ENCODE measurements around the gene CYP26C1.

CYP26C1 gene

GRCh38 chr10:93061594-93062513 is 1.3 kb downstream of the CYP26C1 start:
- Mint-ChIP-seq H3K4me1 (peaks cover 23% of the 10 kb centered on the region), H3K4me3 (peak overlapping the region; percentile 81 to 87), H3K27ac (peak overlapping the region in 1 of 2 donors; percentile 71), H3K27me3 (peaks cover 72% of the 10 kb centered on the region), H3K9me3 (no peaks in the 10 kb centered on the region)
- DNase-seq (peak in 1 of 2 donors; percentile 37), ATAC-seq (peak; percentile 55)

GRCh38 chr10:93062514-93063143 is 2.0 kb downstream of the CYP26C1 start:
- Mint-ChIP-seq H3K4me3 (peak overlapping the region; percentile 81 to 87), H3K9me3 (no peaks in the 10 kb centered on the region), H3K27ac (peak overlapping the region in 1 of 2 donors; percentile 71), H3K27me3 (peaks cover 79% of the 10 kb centered on the region), H3K4me1 (peaks cover 23% of the 10 kb centered on the region)
- peak; percentile 61 to 63 for DNase-seq
- ATAC-seq: peak; percentile 85

GRCh38 chr10:93063144-93063976 is 2.8 kb downstream of the CYP26C1 start:
- Mint-ChIP-seq H3K4me3 (peak overlapping the region; percentile 38 to 40), H3K4me1 (peaks cover 26% of the 10 kb centered on the region), H3K9me3 (no peaks in the 10 kb centered on the region), H3K27ac (no peak overlapping the region), H3K27me3 (peaks cover 87% of the 10 kb centered on the region)
- DNase-seq (no peak), ATAC-seq (no peak)

DNA sequence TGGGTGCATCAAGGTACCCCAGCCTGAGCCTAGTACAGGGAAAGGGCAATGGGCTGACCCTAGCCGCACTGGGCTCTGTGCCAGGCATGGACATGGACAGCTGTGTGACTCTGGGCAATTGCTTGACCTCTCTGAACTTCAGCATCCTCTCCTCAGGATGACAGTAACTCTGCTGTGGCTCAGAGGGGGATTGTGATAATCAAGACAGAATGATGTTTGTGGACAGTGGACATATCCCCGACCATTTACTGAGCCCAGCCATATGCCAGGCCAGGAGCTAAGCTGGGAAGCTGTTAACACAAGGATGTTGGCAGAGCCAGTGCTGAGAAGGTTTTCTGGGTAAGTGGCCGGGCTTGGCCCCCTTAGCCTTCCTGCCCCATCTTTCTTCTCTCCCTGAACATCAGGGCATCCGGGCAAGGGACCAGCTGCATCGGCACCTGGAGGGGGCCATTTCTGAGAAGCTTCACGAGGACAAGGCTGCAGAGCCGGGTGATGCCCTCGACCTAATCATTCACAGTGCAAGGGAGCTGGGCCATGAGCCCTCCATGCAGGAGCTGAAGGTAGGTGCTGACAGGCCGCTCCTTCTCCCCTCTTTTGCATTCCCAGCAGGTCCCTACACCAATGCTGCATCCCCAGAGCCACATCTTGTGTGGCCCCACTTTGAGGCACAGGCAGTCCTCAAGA is 3.5 kb downstream of the CYP26C1 start:
- peaks cover 32% of the 10 kb centered on the region for H3K4me1 Mint-ChIP-seq
- no peak for ATAC-seq
- peaks cover 94% of the 10 kb centered on the region for H3K27me3 Mint-ChIP-seq
- no peak overlapping the region for H3K27ac Mint-ChIP-seq
- no peak overlapping the region for H3K4me3 Mint-ChIP-seq
- DNase-seq: no peak
- no peaks in the 10 kb centered on the region for H3K9me3 Mint-ChIP-seq

DNA sequence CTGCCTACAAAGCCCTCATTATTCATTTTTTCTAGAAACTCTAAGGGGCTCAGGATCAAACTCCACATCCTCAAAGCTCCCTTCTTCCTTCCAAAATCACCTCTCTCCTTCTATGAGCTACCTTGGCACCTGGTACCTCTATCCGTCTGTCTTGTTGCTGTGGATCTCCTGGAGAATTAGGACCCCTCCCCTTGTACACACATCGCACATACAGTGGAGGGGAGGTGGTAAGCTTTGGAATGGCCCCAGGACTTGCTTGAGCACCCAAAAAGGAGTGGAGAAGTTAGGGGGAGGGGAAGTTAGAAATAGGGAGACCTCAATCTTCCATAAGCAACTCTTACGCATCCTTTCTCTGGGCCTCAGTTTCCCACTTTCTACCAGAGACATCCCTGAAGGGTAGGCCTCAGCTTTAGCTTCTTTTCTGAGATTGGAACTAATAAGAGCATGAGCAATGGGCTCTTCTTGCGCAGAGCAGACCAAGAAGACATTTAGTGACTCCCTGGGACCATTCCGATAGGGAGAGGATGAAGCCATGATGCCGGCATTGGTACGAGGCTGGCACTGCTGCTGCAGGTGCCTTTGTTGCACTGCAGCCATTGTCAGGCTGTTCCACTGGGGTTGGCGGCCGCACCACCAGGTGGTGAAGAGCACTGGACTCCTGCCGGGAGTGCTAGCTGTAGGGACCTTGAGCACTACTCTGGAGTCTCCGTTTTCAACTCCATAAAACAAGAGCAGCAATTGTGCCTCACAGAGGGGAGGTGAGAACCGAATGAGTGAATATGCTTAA is 4.5 kb downstream of the CYP26C1 start:
- Mint-ChIP-seq H3K4me1 (peaks cover 32% of the 10 kb centered on the region), H3K27ac (no peak overlapping the region), H3K4me3 (no peak overlapping the region), H3K27me3 (peaks cover 99% of the 10 kb centered on the region), H3K9me3 (no peaks in the 10 kb centered on the region)
- ATAC-seq (no peak), DNase-seq (no peak)

DNA sequence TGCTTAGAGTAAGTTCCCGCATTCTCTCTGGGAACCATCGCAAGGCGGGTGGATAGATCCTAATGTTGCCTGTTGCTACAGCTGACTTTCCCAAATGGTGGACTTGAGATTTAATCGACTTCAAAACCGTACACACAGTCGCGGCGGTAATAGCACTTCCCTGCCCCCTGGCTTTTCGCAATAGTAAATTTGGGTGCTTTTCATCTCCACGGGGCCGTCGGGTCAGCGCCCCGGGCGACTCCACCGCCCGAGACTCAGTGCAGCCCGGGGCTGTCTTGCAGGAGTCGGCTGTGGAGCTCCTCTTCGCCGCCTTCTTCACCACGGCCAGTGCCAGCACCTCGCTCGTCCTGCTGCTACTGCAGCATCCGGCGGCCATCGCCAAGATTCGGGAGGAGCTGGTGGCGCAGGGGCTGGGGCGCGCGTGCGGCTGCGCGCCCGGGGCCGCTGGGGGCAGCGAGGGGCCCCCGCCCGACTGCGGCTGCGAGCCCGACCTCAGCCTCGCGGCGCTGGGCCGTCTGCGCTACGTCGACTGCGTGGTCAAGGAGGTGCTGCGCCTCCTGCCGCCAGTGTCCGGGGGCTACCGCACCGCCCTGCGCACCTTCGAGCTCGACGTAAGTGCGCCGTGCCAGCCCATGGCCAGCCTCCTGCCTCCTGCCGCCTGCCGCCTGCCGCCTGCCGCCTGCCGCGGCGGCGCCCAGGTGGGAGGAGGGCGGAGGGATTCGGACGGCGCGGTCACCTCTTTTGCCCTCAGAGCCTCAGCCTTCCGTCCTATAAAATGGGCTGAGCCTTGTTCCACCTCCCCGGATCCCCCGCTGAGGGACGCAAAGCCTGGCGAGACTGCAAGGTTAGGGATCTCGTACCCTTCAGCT is 5.3 kb downstream of the CYP26C1 start:
- H3K9me3 Mint-ChIP-seq: no peaks in the 10 kb centered on the region
- H3K27ac Mint-ChIP-seq: no peak overlapping the region
- ATAC-seq (no peak), DNase-seq (no peak)
- H3K4me1 Mint-ChIP-seq: peaks cover 32% of the 10 kb centered on the region
- no peak overlapping the region for H3K4me3 Mint-ChIP-seq
- H3K27me3 Mint-ChIP-seq: peaks cover 99% of the 10 kb centered on the region

DNA sequence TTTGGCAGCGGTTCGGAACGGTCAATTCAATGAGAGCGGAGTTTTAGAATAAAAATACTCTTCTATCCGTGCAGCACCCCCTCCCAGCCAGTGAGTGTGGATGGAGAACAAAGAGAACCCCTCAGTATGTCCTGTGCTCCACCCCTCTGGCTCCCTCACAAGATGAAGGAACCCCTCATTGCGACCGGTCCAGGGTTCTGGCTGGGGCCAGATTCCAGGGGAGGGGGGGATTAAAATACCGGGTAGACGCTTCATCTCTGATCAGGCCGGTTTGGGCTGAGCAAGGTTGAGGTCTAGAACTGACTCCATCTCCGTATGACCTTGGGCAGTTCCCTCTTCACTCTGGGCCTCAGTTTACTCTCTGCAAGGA is 5.9 kb downstream of the CYP26C1 start:
- Mint-ChIP-seq H3K4me3 (no peak overlapping the region), H3K27ac (no peak overlapping the region), H3K4me1 (peaks cover 29% of the 10 kb centered on the region), H3K9me3 (no peaks in the 10 kb centered on the region), H3K27me3 (peaks cover 99% of the 10 kb centered on the region)
- DNase-seq (no peak), ATAC-seq (no peak)

DNA sequence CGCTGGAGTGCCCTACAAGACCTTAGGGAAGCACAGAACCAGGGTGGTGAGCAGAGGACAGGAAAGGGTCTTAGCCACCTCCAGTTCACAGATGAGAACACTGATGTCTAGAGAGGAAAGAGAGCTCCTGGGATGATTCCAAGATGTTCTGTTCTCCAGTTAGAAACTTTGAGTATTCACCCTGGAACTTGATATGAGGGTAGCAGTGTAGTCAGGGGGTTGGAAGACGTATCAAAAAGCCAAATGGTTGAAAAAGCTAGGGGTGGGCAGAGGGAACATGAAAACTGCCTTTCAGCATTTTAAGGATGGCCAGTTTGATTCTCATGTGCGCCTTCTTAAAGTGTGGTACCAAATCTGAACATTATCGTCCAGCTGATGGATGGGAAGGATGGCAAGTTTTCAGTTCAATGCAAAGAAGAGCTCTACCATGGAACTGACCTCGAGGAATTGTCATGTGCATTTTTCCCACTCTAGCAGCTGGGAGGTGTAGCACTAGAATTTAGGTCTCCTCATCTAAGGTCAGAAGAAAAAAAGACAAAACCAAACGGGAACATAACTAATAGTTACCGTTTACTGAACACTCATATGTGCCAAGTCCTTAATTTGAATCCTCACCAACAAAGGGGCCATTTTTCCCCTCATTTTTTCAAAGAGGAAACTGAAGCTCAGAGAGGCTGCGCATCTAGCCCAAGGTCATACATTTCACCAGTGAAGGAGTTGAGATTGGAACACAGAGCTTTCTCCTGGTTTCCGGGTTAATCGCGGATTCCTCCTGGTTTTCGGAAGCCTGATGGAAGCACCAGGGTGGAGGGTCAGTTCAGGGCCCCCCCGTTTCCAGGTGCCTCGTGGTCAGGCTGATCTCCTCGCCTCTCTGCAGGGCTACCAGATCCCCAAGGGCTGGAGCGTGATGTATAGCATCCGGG is 7.1 kb downstream of the CYP26C1 start:
- Mint-ChIP-seq H3K27me3 (peaks cover 99% of the 10 kb centered on the region), H3K27ac (no peak overlapping the region), H3K4me1 (peaks cover 29% of the 10 kb centered on the region), H3K9me3 (no peaks in the 10 kb centered on the region), H3K4me3 (no peak overlapping the region)
- no peak for ATAC-seq
- DNase-seq: no peak

DNA sequence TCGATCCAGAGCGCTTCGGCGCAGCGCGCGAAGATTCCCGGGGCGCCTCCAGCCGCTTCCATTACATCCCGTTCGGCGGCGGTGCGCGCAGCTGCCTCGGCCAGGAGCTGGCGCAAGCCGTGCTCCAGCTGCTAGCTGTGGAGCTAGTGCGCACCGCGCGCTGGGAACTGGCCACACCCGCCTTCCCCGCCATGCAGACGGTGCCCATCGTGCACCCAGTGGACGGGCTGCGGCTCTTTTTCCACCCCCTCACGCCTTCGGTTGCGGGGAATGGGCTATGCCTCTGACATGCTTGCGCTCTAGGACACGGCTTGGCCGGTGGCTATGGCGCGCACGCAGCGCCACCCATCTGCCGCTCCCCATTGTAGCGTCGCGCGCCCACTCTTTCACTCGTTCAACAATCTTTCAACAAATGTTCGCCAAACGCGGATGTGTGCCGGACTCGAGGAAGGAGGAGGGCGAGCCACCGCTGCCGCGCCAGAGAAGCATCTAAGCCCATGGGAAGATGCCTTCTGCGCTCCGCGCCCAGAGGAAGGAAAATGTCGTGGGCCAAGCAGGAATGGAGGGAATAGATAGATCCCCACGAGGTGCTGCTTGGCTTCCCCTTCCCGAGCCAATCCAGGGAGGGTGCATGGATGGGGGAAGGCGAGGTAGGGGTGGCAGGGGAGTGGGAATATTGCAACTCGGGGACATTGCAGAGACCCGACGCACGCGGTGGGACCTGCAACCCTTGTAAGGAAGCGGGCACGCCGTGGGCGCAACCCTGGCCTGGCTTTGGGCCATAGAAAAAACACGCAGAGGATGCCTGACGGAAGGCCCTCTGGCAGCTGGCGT is 8.0 kb downstream of the CYP26C1 start:
- H3K9me3 Mint-ChIP-seq: no peaks in the 10 kb centered on the region
- H3K4me3 Mint-ChIP-seq: peak overlapping the region in 1 of 2 donors; percentile 2
- peaks cover 33% of the 10 kb centered on the region for H3K4me1 Mint-ChIP-seq
- peak in 1 of 2 donors; percentile 27 for DNase-seq
- no peak overlapping the region for H3K27ac Mint-ChIP-seq
- no peak for ATAC-seq
- H3K27me3 Mint-ChIP-seq: peaks cover 99% of the 10 kb centered on the region

- Mint-ChIP-seq H3K4me1 (peaks cover 36% of the 10 kb centered on the region), H3K27me3 (peaks cover 99% of the 10 kb centered on the region), H3K27ac (no peak overlapping the region), H3K4me3 (no peak overlapping the region), H3K9me3 (no peaks in the 10 kb centered on the region)
- DNase-seq: no peak
- no peak for ATAC-seq
Measured at GRCh38 chr10:93069245-93069561, 8.6 kb downstream of the CYP26C1 start.

DNA sequence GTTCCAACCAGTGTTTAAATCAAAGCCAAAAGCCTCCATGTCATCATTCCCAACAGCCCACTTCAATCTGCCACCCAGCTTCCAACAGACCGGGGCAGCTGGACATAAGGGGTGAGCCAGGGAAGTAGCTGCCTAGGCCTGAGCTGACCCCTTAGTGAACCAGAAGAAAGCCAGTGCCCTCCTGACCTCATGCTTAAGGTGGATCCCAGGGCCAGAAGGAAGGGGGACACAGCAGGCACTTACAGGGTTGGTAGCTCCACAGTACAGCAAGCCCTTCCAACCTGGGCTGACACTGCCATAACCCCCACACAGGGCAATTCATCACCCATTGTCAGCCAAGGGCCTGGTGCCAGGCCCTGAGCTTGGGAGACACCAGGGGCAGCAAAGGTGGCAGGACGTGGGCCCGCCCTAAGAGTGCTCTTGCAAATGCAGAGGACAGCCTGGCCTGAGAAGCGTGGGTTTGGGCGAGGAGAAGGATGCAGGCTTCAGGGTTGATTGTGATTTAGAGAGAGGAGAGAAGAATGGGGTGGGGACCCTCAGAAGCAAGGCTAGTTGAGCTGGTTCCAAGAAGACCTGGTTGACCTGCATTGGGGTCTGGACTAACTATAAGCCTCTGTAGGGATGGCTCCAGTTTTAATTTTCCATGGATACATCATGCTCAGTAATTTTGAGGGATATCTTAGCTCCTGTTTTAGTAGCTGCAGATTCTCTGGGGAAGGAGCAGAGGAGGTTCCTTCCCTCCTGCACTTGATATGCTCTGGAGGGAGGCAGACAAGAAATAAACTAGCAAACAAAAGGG is 10.0 kb downstream of the CYP26C1 start:
- no peaks in the 10 kb centered on the region for H3K9me3 Mint-ChIP-seq
- no peak overlapping the region for H3K4me3 Mint-ChIP-seq
- ATAC-seq: no peak
- no peak for DNase-seq
- H3K4me1 Mint-ChIP-seq: peaks cover 45% of the 10 kb centered on the region
- no peak overlapping the region for H3K27ac Mint-ChIP-seq
- H3K27me3 Mint-ChIP-seq: peaks cover 99% of the 10 kb centered on the region

GRCh38 chr10:93071177-93071472 is 10.5 kb downstream of the CYP26C1 start:
- H3K27ac Mint-ChIP-seq: no peak overlapping the region
- H3K4me1 Mint-ChIP-seq: peaks cover 48% of the 10 kb centered on the region
- DNase-seq (no peak), ATAC-seq (no peak)
- H3K4me3 Mint-ChIP-seq: no peak overlapping the region
- H3K9me3 Mint-ChIP-seq: no peaks in the 10 kb centered on the region
- peaks cover 99% of the 10 kb centered on the region for H3K27me3 Mint-ChIP-seq

All from stimulated activated naive CD8-positive, alpha-beta T cell treated with anti-CD3 and anti-CD28 coated beads, Interleukin-15, amount 100 ng/mL, for 72 hours (primary cell).